ENCODE data around the gene COL5A3. TPM values are rescaled to one million over a fixed set of nuclear protein-coding genes. Genes with fewer than 3 reads are reported as not detected.

Gene COL5A3
- total RNA-seq, 2 experiments from 2014 or later = 4.4 to 5.2 TPM

DNA sequence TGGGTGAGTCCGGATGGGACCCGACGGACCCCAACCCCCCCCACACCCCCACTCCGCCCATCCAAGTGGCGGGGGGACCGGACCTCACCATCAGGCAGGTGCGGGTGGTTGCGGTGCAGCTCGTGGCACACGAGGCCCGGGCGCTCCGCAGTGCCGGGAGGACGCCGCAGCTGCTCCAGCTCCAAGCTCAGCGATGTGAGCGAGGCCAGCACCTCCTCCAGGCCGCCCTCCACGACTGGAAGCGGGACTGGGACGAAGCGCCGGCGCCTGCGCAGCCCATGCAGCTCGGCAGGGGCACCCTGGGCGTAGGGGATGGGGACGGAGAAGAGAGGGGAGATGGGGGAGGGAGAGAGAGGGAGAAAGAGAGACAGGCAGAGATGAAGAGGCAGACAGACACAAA, 43.9 kb downstream of the COL5A3 start:
- no peak overlapping the region for H3K27ac Mint-ChIP-seq
- peaks cover 8 to 27% of the 10 kb centered on the region in 2 experiments for H3K27me3 ChIP-seq (ENCODE audit: control insufficient read depth in 1 of 2, insufficient read depth in 2 of 2, low read length in 2 of 2)
- H3K36me3 Mint-ChIP-seq (ENCODE audit: low read depth) = no peaks in the 10 kb centered on the region
- H3K4me1 Mint-ChIP-seq (ENCODE audit: low read depth) = no peaks in the 10 kb centered on the region
- H3K36me3 ChIP-seq (ENCODE audit: insufficient read depth, low read length) = no peaks in the 10 kb centered on the region
- ATAC-seq (ENCODE audit: poor library complexity) (no peak), DNase-seq (no peak)
- no peak overlapping the region for H3K4me3 Mint-ChIP-seq
- CTCF ChIA-PET = no interaction called here
- POLR2A ChIA-PET = no interaction called here
- no peak overlapping the region for H3K4me3 ChIP-seq (ENCODE audit: low read length)
- no peaks in the 10 kb centered on the region for H3K9me3 Mint-ChIP-seq
- no peak overlapping the region for H3K27ac ChIP-seq (ENCODE audit: low read depth in 1 of 2, low read length in 2 of 2)
- peaks cover 0 to 5% of the 10 kb centered on the region in 2 experiments for H3K9me3 ChIP-seq (ENCODE audit: control insufficient read depth in 1 of 2, insufficient read depth in 1 of 2, low read length in 2 of 2)
- TF ChIP-seq, protein P1, sequence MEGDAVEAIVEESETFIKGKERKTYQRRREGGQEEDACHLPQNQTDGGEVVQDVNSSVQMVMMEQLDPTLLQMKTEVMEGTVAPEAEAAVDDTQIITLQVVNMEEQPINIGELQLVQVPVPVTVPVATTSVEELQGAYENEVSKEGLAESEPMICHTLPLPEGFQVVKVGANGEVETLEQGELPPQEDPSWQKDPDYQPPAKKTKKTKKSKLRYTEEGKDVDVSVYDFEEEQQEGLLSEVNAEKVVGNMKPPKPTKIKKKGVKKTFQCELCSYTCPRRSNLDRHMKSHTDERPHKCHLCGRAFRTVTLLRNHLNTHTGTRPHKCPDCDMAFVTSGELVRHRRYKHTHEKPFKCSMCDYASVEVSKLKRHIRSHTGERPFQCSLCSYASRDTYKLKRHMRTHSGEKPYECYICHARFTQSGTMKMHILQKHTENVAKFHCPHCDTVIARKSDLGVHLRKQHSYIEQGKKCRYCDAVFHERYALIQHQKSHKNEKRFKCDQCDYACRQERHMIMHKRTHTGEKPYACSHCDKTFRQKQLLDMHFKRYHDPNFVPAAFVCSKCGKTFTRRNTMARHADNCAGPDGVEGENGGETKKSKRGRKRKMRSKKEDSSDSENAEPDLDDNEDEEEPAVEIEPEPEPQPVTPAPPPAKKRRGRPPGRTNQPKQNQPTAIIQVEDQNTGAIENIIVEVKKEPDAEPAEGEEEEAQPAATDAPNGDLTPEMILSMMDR (IDR thresholded peaks at IDR 0.05) = no peak
- no peaks in the 10 kb centered on the region for H3K4me1 ChIP-seq (ENCODE audit: insufficient read depth, low read length)
- H3K27me3 Mint-ChIP-seq = peaks cover 53% of the 10 kb centered on the region
- intact Hi-C loops (cut with DNase I, micrococcal nuclease) = no loop called here

DNA sequence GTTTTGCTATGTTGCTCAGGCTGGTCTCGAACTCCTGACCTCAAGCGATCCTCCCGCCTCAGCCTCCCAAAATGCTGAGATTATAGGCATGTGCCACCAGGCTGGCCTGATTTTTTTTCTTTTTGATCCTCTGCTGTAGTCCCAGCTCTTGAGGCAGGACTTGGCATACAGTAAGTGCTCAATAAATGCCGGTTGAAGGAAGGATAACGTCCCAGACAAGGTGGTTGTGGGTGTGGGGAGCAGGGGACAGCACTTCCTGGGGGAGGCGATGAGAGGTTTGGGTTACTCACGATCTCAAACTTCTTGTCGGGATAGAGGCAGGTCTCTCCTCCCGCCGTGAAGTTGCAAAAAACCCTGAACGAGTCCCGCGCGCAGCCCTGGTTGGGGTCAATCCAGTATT, 44.3 kb downstream of the COL5A3 start:
- ATAC-seq (ENCODE audit: poor library complexity) = no peak

DNA sequence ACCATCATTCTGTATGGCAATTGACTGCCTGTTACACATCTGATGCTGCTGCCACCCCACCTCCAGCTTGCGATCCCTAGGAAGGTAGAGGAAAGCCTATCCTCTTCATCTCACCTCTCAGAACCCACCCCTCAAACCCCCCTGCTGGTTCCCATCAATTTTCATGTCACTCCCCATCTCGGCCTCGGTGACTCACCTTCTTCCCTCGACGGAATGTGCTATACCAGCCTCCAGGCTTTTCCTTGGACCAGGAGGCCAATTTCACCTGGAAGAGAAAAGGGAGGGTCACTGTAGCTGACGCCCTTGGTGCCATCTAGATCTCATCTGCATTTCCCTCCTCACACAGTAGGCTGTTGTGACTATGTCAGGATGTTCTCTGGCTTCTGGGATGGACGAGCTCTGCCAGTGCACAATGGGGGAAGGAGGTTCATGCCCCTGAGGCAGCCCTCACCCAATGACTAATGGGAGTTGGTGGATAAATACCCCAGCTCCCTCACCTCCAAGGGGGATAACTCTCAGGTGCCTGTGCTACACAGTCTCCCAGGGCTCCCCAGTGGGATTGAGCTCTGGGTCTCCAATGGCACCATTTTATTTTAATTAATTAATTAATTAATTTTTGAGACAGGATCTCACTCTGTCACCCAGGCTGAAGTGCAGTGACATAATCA, 47.5 kb downstream of the COL5A3 start:
- Histone ChIP-seq H3K4me1 (ENCODE audit: insufficient read depth, low read length) (no peaks in the 10 kb centered on the region), H3K27me3 (ENCODE audit: control insufficient read depth in 1 of 2, insufficient read depth in 2 of 2, low read length in 2 of 2) (peaks cover 10 to 22% of the 10 kb centered on the region in 2 experiments), H3K4me3 (ENCODE audit: low read length) (no peak overlapping the region), H3K27ac (ENCODE audit: low read depth in 1 of 2, low read length in 2 of 2) (no peak overlapping the region), H3K36me3 (ENCODE audit: insufficient read depth, low read length) (no peaks in the 10 kb centered on the region), H3K9me3 (ENCODE audit: control insufficient read depth in 1 of 2, insufficient read depth in 1 of 2, low read length in 2 of 2) (peaks cover 0 to 5% of the 10 kb centered on the region in 2 experiments)
- Mint-ChIP-seq H3K9me3 (no peaks in the 10 kb centered on the region), H3K4me3 (no peak overlapping the region), H3K27ac (no peak overlapping the region), H3K27me3 (peaks cover 39% of the 10 kb centered on the region), H3K4me1 (ENCODE audit: low read depth) (no peaks in the 10 kb centered on the region), H3K36me3 (ENCODE audit: low read depth) (no peaks in the 10 kb centered on the region)
- intact Hi-C loops (cut with DNase I, micrococcal nuclease) = no loop called here
- DNase-seq (no peak), ATAC-seq (ENCODE audit: poor library complexity) (no peak)
- ChIA-PET POLR2A (no interaction called here), CTCF (interaction anchor here (0.6 kb wide), 1 partner anchor 1411 kb away, joined by 3 read pairs; no protein-coding TSS in a partner anchor)
- TF ChIP-seq, protein P1 (IDR thresholded peaks at IDR 0.05) = no peak

More for the DNA sequence above, 44.3 kb downstream of the COL5A3 start:
- Histone ChIP-seq H3K9me3 (ENCODE audit: control insufficient read depth in 1 of 2, insufficient read depth in 1 of 2, low read length in 2 of 2) (peaks cover 0 to 5% of the 10 kb centered on the region in 2 experiments), H3K27ac (ENCODE audit: low read depth in 1 of 2, low read length in 2 of 2) (no peak overlapping the region), H3K36me3 (ENCODE audit: insufficient read depth, low read length) (no peaks in the 10 kb centered on the region), H3K4me3 (ENCODE audit: low read length) (no peak overlapping the region), H3K4me1 (ENCODE audit: insufficient read depth, low read length) (no peaks in the 10 kb centered on the region), H3K27me3 (ENCODE audit: control insufficient read depth in 1 of 2, insufficient read depth in 2 of 2, low read length in 2 of 2) (peaks cover 8 to 27% of the 10 kb centered on the region in 2 experiments)
- intact Hi-C loops (cut with DNase I, micrococcal nuclease) = no loop called here
- TF ChIP-seq, protein P1 (IDR thresholded peaks at IDR 0.05) = no peak
- no peak overlapping the region for H3K4me3 Mint-ChIP-seq
- H3K27ac Mint-ChIP-seq = no peak overlapping the region
- peaks cover 51% of the 10 kb centered on the region for H3K27me3 Mint-ChIP-seq
- H3K36me3 Mint-ChIP-seq (ENCODE audit: low read depth) = no peaks in the 10 kb centered on the region
- H3K9me3 Mint-ChIP-seq = no peaks in the 10 kb centered on the region
- CTCF ChIA-PET = no interaction called here
- no peak for DNase-seq
- no peaks in the 10 kb centered on the region for H3K4me1 Mint-ChIP-seq (ENCODE audit: low read depth)
- POLR2A ChIA-PET = no interaction called here

All from CD4-positive, alpha-beta T cell (primary cell).